GM19023 (cell line): ENCODE measurements around the gene PHPT1.
"Not testable (repeated sequence)": the region's sequence is repeated elsewhere in the genome, so short reads cannot be mapped to it uniquely, and the experiment has no call there.

Experiments
- ATAC-seq: cut with Tn5 transposase; IDR thresholded peaks from one replicate; pipeline ENCODE4 v1.9.1; 2021; ENCODE audit warnings: mild to moderate bottlenecking, moderate library complexity; ENCODE audit not compliant: unreplicated experiment

PHPT1 gene

DNA sequence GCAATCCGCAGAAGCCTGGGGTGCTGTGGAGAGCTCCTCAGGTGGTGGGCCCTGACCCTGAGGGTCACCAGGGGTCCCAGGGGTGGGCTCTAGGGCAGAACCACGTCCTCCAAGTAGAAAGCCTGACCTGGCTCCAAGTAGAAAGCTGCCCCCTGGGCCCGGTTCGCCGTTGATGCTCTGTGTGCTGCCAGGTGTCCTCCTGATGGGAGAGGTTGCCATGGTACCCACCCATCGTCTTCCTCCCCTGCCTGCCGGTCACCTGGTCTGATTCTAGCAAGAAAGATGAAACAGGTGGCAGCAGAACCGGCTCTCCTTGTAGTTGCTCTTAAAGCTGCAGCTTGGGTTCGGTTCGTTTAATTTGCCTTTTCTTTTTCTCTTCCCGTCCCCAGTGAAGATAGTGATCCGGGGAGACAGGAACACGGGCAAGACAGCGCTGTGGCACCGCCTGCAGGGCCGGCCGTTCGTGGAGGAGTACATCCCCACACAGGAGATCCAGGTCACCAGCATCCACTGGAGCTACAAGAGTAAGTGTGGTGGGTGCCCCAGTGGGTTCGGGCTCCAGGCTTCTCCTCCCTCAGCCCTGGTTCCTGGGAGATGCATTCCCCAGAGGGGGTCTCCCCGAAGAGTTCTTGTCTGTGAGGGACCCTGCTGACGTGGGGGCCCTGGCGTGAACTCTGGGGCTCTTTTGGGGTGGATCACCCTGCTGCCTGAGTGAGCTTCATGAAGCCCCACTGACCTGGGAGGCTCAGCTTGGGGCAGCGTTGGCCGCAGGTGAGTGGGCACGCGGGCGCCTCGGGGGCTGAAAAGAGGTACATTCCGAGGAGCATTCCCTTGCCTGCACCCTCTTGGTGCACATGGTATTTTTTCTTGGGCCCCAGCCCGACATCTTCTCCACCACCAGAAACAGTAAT is 25.8 kb upstream of the PHPT1 start:
- ATAC-seq: no peak

DNA sequence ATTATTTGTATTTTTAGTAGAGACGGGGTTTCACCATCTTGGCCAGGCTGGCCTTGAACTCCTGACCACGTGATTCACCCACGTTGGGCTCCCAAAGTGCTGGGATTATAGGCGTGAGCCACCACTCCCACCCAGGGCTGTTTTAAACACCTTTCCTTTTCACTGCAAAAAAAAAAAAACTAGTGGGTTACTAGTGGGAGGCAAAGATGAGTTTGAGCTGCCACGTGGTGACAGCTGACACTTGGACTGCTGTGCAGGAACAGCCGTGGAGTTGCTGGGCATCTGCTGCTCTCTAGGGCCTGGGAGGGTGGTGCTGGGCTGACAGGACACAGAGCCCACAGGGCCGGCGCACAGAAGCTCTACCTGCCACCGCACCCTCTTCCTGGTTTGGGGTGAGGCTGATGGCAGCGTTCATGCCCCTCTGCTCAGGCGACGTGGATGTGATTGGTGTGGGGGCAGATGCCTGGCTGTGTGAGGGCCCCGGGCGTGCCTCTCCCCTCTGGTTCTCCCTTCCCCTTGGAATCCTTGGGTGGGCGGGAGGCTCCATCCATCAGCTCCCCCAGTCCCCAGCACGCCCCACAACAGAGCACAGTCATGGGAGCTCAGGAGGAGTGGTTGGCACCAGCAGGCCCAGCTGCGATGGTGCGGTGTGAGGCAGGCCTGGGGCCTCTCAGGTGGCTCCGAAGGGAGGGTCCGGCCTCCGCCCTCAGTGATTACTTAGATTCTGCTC is 24.5 kb upstream of the PHPT1 start:
- ATAC-seq: no peak

DNA sequence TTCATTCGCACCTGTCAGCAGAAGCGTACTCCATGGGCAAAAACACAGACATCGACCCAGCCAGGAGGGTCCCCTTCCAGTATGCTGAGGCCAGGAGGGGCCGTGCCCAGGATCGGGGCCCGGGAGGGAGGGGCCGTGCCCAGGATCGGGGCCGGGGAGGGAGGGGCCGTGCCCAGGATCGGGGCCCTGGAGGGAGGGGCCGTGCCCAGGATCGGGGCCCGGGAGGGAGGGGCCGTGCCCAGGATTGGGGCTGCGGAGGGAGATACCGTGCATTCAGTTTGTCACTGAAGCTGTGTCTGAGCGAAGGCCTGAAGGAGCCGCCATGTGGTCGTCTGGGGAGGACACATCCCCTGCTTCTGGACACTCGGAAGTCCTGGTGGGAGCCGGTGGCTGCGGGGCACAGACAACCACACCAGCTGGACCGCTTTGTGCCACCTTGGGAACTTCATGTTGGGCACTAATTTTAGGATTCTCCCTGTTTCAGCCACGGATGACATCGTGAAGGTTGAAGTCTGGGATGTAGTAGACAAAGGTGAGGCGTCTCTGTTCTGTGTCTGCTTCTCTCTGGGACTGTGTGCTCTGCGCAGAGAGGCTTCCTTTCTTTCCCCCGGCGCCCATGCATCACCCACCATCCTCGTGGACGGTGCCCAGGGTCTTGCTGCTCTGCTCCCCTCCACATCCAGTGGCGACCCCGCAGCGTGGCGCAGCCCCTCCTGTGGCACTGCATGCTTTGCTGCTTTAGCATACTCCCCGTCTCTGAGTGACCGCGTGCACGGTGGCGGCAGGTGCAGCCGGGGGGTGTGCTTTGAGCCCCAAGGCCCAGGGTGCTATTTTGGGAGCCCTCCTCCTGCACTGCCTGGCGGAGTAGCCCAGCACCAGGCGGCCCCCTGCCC is 23.7 kb upstream of the PHPT1 start:
- no peak for ATAC-seq

DNA sequence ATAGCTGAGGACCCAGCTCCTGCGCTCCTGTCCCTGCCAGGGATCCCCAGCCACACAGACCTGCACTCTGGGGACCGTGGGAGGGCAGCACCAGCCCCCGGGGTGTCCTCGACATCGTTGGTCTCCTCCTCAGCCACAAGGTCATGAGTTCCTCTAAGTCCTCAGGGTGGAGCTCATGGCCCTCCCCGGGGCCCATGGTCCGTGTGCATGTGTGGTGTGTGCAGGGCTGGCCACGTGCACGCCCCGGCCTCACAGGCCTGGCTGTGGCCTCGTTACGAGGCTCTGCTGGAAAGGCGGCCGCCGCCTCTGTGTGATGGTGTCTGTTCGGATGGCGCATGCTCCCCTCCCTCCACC is 23.0 kb upstream of the PHPT1 start:
- no peak for ATAC-seq

DNA sequence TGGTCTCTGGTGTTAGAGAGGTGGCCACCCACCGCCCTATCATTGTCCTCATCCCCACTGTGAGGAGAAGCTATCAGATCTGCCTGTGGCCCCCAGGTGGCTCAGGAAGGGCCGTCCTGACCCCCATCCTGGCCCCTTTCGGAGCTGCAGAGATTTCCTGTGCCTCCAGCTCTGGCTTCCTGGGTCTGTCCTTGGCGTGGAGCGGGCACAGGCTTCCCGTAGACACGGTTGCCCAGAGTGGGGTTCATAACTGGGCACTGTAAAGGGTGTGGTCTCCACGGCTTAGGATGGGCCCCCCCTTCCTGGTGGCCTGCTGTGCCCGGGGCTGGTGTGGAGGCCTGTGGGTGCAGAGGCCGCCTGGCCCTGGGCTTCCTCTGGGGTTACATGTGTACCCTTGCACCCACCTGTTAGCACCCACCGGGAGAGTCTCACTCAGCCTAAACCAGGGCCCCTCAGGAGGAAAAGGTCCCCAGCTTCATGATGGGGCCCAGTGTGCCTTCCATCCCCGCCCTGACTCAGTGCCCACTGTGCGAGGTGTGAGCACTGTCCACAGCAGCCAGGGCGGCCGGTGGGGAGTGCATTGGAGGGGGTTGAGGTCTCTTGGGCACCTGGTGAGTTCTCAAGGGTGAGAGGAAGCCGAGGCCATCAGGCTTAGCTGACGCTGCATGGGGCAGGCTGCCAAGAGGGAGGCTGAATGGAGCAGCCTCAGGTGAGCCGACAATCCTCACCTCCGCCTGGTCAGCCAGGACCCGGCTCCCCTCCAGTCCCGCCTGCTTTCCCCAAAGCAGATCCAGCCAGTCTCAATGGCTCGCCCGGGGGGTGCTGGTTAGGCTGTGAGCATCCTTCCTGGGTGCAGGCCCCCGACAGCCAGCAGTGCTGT is 22.3 kb upstream of the PHPT1 start:
- no peak for ATAC-seq

DNA sequence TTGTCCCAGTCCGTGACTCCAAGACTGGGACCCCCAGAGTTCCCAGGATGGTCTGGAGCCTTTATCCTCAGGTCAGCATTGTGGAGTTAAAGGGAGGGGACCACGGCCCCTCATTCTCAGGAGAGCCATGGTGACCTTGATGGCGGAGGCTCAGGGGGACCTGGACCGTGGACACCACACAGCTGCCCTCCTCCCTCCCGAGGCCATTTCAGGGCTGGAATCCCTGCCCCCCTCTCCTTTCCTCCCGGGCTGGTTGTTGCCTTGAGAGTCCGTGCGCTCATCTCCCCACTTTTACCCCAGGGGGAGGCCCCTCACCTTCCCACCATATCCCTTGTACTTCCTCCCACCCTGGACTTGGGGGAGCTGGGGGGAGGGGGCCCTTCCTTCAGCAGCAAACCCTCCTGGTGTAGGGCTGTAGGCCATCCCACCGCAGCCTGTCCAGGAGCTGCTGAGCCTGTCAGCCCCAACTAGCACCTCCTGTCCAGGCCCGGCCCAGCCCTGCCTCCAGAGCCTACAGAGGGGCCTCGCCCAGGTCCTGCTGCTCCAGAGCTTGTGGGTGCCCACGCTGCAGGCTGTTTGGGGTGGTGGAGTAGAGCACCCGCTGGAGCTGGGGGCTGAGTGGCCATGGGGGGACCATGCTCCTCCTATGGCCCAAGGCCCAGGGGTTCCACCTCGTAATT is 21.3 kb upstream of the PHPT1 start:
- ATAC-seq: no peak

DNA sequence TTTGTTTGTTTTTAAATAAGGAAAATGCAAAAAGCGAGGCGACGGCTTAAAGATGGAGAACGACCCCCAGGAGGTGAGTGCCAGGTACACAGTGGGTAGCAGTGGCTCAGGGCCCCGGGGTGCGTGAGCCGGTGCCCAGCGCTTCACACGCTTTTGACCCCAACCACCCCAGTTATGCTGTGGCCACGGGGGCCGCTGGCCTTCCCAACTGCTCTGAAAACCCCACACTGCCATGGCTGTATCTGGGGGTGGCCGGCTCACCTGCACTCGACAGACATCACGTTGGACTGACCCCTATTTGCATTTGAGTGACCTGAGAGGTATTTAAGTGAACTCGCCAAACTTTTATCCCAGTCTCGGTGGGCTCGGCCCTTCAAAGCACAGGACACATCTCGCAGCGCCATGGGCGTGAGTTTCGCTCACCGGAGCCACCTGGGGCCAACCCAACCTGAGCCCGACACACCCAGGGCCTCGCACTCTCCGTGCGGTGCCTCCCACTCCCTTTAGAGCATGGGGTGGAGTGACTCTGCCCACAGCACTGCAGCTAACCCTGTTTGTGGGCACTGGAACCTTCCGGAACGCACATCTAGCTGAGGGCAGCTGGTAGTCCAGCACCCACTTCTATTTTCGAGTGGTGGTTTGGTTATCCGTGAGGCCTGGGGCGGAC is 20.6 kb upstream of the PHPT1 start:
- no peak for ATAC-seq

DNA sequence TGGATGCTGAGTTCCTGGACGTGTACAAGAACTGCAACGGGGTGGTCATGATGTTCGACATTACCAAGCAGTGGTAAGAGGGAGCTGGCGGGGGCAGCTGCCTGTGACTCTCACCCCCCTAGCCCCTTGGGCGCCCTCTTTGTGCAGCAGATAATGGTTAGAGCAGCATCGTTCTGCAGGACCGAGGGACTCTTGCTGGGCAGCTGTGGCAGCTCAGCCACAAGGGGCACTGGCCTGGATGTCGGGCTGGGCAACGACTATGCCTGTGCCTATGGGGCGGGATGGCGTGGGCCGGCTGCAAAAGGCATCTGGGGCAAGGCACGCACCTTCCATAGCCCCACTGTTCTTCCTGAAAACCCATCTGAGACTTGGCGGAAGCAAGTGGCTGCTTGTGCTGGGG is 19.8 kb upstream of the PHPT1 start:
- no peak for ATAC-seq

DNA sequence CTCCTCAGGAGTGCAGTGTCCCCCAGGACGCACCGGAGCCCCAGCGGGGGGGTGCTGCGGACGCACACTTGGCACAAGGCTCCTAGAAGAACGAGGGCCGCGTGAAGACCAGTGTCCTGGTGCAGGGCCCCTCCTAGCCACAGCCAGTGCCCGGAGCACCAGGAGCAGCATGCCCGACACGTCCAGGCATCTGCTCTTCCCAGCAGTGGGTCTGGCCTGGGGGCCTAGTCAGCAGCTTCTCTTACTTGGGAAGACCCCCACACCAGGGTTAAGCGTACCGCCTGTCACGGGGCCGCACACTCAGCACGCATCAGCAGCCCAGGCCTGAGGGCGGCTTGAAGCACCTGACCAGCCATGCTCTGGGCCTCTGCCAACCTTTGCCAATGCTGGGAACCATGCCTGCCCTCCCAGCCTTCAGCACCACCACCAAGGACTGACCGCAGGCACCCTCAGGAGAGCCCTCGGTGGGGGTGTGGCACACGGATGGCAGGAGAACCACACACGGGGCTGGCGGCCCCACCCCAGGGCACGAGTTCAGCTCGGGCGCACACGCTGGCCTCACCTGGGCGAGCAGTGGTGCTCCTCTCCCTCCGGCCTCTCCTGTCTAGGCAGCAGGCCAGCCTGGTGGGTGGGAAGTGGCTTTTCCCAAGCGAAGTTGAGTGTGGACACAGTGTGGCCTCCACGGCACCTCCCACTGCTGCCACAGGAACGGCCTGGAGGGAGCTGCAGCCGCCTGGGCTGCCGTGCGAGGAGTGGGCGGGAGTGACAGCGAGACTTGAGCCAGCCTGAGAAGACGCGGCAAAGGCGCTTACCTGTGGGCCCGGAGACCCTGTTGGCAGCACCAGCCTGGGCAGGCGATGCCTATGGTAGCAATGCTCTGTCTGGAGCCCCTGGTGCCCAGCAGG is 19.0 kb upstream of the PHPT1 start:
- no peak for ATAC-seq

DNA sequence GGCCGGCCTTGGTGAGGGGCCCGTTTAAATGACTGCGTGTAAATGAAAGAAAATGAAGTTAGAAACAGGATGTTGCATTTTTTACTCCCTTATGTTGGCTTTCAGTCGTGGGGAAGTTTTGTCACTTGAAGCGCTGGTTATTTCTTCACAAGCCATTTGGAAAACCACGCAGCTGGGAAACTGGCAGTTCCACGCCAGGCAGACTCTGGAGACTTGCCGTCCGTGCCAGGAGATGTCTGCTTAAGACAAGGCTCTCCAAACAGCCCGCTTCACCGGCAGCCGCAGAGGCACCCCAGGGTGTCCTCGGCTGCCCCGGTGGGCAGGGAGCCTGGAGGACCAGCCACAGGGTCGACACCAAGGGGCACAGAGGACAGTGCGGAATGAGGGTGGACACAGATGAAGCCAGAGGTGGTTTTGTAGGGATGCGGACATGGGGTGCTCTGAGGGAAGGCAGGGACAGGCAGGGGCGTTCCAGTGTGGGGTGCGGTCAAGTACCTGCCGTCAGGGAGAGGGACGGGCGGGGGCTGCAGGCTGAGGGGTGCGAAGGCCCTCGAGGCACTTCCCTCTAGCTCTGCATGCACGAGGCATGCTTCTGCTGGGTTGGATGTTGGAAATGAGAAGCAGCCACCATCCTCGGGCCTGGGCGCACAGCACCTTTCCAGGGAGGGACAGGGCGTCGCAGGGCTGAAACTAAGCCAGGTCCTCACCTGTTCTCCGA is 18.0 kb upstream of the PHPT1 start:
- no peak for ATAC-seq

DNA sequence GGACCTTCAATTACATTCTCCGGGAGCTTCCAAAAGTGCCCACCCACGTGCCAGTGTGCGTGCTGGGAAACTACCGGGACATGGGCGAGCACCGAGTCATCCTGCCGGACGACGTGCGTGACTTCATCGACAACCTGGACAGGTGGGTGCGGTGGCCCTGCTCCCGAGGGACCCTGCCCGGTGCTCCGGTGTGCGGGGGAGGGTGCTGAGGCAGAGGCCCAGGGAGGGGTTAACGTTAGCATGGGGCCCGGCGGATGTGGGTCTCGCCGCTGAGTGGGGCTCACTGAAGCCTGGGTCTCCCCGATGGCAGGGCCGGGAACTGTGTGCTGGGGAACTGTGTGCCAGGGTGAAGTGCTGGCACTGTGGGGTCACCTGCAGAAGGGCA is 17.5 kb upstream of the PHPT1 start:
- ATAC-seq: no peak

DNA sequence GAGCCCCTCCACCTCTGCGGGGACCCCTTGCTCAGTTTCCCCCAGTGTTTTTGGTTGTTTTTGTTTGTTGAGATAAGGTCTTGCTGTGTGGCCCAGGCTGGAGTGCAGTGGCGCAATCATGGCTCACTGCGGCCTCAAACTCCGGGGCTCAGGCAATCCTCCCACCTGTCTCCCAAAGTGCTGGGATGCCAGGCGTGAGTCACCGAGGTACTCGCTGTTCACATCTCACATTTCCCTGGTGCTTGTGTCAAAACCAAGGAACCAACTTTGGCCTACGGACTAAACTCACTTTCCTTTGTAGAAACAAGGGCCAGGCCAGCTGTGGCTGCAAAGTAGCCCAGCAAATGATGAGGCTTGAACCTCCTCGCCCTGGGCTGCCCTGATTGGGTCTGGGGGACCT is 16.6 kb upstream of the PHPT1 start:
- ATAC-seq: no peak

DNA sequence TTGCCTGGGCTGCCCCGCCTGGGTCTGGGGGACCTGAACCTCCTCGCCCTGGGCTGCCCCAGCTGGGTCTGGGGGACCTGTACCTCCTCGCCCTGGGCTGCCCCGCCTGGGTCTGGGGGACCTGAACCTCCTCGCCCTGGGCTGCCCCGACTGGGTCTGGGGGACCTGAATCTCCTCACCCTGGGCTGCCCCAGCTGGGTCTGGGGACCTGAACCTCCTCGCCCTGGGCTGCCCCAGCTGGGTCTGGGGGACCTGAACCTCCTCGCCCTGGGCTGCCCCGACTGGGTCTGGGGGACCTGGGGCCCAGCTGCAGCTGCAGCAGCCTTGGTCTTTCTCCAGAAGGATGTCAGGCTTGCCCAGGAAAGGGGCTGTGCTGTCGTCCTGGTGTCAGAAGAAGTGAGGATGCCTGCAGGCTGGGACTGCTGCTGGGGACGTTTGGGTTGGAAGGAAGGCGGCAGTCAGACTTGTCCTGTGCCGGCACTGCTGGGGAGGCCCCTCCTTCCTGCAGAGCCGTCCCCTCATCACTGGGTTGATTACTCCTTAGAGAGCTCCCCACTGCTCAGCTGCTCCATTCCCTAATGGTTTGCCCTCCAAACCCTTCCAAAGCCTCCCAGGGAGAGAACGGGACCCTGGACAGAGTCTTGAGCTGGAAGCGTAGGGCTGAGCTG is 15.7 kb upstream of the PHPT1 start:
- not testable (repeated sequence) for ATAC-seq

DNA sequence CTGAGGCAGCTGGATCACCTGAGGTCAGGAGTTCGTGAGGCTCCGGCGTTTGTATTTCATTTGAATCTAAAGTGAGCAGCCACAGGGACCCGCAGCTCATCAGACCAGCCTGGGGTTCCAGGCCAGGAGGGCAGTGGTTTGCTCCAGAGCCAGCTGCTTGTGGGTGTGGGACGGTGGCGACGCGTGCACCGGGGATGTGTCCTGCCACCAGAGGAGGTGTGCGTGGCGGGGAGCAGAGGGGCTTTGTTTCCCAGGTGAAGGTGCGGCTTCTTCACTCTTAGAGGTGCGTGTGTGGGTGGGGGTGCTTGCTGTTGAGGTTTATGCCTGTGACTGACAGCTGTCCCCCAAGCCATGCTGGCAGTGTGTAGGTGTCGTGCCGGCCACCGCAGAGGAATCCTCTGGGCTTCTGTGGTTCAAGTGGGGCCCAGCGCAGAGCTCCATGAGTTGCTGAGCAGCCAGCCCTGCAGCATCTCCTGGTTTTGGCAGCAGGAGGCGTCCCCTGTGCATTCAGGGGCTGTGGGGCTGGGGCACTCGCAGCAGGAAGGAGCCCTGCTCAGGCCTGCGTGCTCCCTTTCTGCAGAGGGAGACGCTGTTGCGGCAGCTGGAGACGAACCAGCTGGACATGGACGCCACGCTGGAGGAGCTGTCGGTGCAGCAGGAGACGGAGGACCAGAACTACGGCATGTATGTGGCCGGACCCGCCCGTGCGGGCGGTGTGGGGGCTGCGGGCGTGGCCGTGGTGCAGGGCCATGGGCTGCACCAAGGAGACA is 13.9 kb upstream of the PHPT1 start:
- ATAC-seq: no peak

DNA sequence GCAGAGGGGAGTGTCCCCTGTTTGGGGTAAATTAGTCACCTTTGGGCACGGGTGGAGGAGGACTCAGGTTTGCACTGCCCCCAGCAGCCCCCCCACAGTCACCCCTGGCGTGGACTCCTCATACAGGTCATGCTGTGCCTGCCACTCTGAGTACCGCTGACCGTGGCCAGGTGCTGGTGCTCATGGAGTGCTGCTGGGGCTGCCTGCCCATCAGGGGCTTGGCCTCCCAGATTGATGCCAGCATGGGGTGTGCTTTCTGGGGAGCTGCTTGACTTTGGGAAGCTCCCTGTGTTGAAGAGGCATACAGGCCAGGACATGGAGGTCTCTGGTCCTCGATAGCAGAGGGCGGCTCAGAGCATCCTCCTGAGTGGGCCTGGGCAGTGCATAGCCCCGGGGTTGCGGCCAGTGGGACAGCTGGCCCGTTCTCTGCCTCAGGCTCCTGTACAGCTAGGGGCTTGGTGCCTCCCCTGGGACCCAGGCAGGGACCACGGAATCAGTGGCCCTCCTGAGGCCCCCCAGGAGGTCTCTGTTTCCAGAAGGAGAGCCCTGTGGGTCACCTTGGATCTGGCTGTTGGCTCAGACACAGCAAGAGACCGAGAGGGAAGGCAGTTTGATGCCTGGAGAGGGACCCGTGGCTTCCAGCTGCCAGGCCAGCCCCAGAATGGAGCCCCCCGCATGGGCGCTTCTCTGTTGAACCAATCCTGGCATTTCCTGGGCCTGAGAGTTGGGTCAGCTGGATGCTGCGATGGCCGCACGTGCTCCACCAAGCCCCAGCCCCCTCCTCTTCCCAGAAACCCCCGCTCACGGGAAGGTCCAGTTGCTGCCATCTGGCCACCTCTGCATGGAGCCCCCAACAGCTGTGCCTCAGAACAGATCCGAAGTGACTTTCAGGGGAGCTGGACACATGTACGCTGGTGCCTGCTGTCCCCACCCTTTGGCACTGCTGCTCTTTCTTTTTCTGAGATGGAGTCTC is 13.0 kb upstream of the PHPT1 start:
- no peak for ATAC-seq
